WTC11 (cell line): ENCODE results near the gene CCL25. TPM values are rescaled to one million over a fixed set of nuclear protein-coding genes. Genes with fewer than 3 reads are reported as not detected.

Experiments used
- ATAC-seq: fragments of 200-7000 bp; cut with Tn5 transposase; 2 replicates; pipeline ENCODE4 v1.10.0; 2021; ENCODE audit warnings: mild to moderate bottlenecking, moderate library complexity
- CTCF ChIA-PET: fragments of 300-600 bp; sonication (Branson Sonifier 250); formaldehyde crosslinking; loops from one replicate; lab custom pipeline; 2021; ENCODE audit warnings: antibody characterized with exemption; lab: Charles Lee
- POLR2A ChIA-PET: fragments of 350-600 bp; sonication (Branson Sonifier 250); formaldehyde crosslinking; loops from one replicate; lab custom pipeline; 2021; ENCODE audit warnings: antibody characterized with exemption; lab: Charles Lee
- DNase-seq: peaks from one replicate; pipeline ENCODE4 v3.0.0; 2021; ENCODE audit warnings: low spot score
- H3K27ac Mint-ChIP-seq: 2 replicates; pipeline ENCODE4 v1.8.0; 2021; ENCODE audit warnings: mixed read lengths
- H3K27me3 Mint-ChIP-seq: 2 replicates; pipeline ENCODE4 v1.8.0; 2021; ENCODE audit warnings: low read depth, mild to moderate bottlenecking, moderate library complexity, mixed read lengths
- H3K36me3 Mint-ChIP-seq: 2 replicates; pipeline ENCODE4 v1.8.0; 2021; ENCODE audit warnings: mixed read lengths
- H3K4me1 Mint-ChIP-seq: 2 replicates; pipeline ENCODE4 v1.8.0; 2022; ENCODE audit warnings: mixed read lengths
- H3K4me3 Mint-ChIP-seq: 2 replicates; pipeline ENCODE4 v1.8.0; 2021; ENCODE audit warnings: mild to moderate bottlenecking, moderate library complexity, mixed read lengths
- H3K9me3 Mint-ChIP-seq: 2 replicates; pipeline ENCODE4 v1.8.0; 2021; ENCODE audit warnings: mixed read lengths
- ATF1 ChIP-seq: sonication (generic); formaldehyde crosslinking; IDR thresholded peaks from 2 replicates; pipeline ENCODE4 v1.8.1; 2023; ENCODE audit warnings: mild to moderate bottlenecking, moderate library complexity, missing genetic modification reagents
- CTCF ChIP-seq: fragments of 200-600 bp; IDR thresholded peaks from 2 replicates; pipeline ENCODE4 v1.8.0; 2022; ENCODE audit warnings: antibody characterized with exemption
- FOXK1 ChIP-seq: sonication (generic); formaldehyde crosslinking; IDR thresholded peaks from 2 replicates; pipeline ENCODE4 v1.8.0; 2022; ENCODE audit warnings: mild to moderate bottlenecking, moderate library complexity, missing genetic modification reagents
- FOXP4 ChIP-seq: sonication (generic); formaldehyde crosslinking; IDR thresholded peaks from 2 replicates; pipeline ENCODE4 v1.8.0; 2022; ENCODE audit warnings: mild to moderate bottlenecking, missing genetic modification reagents
- GABPB1 ChIP-seq: sonication (generic); formaldehyde crosslinking; IDR thresholded peaks from 2 replicates; pipeline ENCODE4 v1.8.1; 2023; ENCODE audit warnings: mild to moderate bottlenecking, missing genetic modification reagents
- GTF2I ChIP-seq: fragments of 250-450 bp; sonication (Bioruptor Pico); conservative IDR thresholded peaks from 2 replicates; pipeline ENCODE4 v1.4.0; 2021; ENCODE audit warnings: mild to moderate bottlenecking
- HMGXB4 ChIP-seq: sonication (generic); formaldehyde crosslinking; IDR thresholded peaks from 2 replicates; pipeline ENCODE4 v1.8.1; 2023; ENCODE audit warnings: mild to moderate bottlenecking, moderate library complexity, missing genetic modification reagents
- NFATC4 ChIP-seq: fragments of 250-450 bp; sonication (Bioruptor Pico); IDR thresholded peaks from 2 replicates; pipeline ENCODE4 v1.9.0; 2021; ENCODE audit warnings: mild to moderate bottlenecking
- RORB ChIP-seq: fragments of 250-450 bp; sonication (Bioruptor Pico); IDR thresholded peaks from 2 replicates; pipeline ENCODE4 v1.9.0; 2021; ENCODE audit warnings: mild to moderate bottlenecking
- SOX15 ChIP-seq: fragments of 250-450 bp; sonication (Bioruptor Pico); IDR thresholded peaks from 2 replicates; pipeline ENCODE4 v1.9.0; 2021; ENCODE audit warnings: mild to moderate bottlenecking
- SP1 ChIP-seq: sonication (generic); formaldehyde crosslinking; conservative IDR thresholded peaks from 2 replicates; pipeline ENCODE4 v1.8.1; 2022; ENCODE audit warnings: missing genetic modification reagents
- TCF7 ChIP-seq: sonication (generic); formaldehyde crosslinking; IDR thresholded peaks from 2 replicates; pipeline ENCODE4 v1.8.0; 2022; ENCODE audit warnings: mild to moderate bottlenecking, low read depth, missing genetic modification reagents, moderate library complexity
- ZBTB43 ChIP-seq: sonication (generic); formaldehyde crosslinking; IDR thresholded peaks from 2 replicates; pipeline ENCODE4 v1.8.1; 2023; ENCODE audit warnings: mild to moderate bottlenecking, missing genetic modification reagents
- ZNF219 ChIP-seq: sonication (generic); formaldehyde crosslinking; IDR thresholded peaks from 2 replicates; pipeline ENCODE4 v1.8.0; 2023; ENCODE audit warnings: missing genetic modification reagents, mild to moderate bottlenecking, borderline replicate concordance
- ZNF425 ChIP-seq: fragments of 250-450 bp; sonication (Bioruptor Pico); conservative IDR thresholded peaks from 2 replicates; pipeline ENCODE4 v1.9.0; 2021; ENCODE audit warnings: mild to moderate bottlenecking
- total RNA-seq: library from RNA; stranded (reverse); gene quantifications from 3 replicates; pipeline ENCODE4 v1.2.3, GENCODE V29; 2021

The CCL25 gene
- total RNA-seq, 1 experiment from 2014 or later: not detected

- TF ChIP-seq RORB (CRISPR knock-in tag) (no peak), NFATC4 (CRISPR knock-in tag) (peak; percentile 7; the same call in 1 of the 2 replicates), CTCF (peak; percentile 94), ATF1 (no peak)
- Mint-ChIP-seq H3K4me1 (no peaks in the 10 kb centered on the region), H3K4me3 (no peak overlapping the region), H3K36me3 (peaks cover 36% of the 10 kb centered on the region), H3K27me3 (no peaks in the 10 kb centered on the region; the same call in 1 of the 2 replicates), H3K9me3 (peaks cover 21% of the 10 kb centered on the region), H3K27ac (no peak overlapping the region)
- DNase-seq: peak; percentile 73
- CTCF ChIA-PET: interaction anchor here (0.5 to 3.5 kb wide), 12 partner anchors 9 to 216 kb away, joined by 3 to 30 read pairs (median 4); partner anchors contain the start of gene TIMM44
- peak; percentile 51 for ATAC-seq
- POLR2A ChIA-PET: interaction anchor here (0.5 to 1.5 kb wide), 3 partner anchors 125 to 139 kb away, joined by 3 to 4 read pairs (median 3); partner anchors contain the start of gene TIMM44
Observed at GRCh38 chr19:8069096-8069973, 16.8 kb downstream of the CCL25 start.

GRCh38 chr19:8071912-8072311, 19.4 kb downstream of the CCL25 start:
- peaks cover 53% of the 10 kb centered on the region for H3K36me3 Mint-ChIP-seq
- POLR2A ChIA-PET: no interaction called here
- CTCF ChIA-PET: interaction anchor here (1.0 kb wide), 1 partner anchor 27 kb away, joined by 3 read pairs; no protein-coding TSS in a partner anchor

More at GRCh38 chr19:8071912-8072311, 19.4 kb downstream of the CCL25 start:
- H3K9me3 Mint-ChIP-seq: peaks cover 29% of the 10 kb centered on the region
- H3K27ac Mint-ChIP-seq: no peak overlapping the region
- no peaks in the 10 kb centered on the region; the same call in 1 of the 2 replicates for H3K27me3 Mint-ChIP-seq
- DNase-seq (no peak), ATAC-seq (peak; percentile 50)
- no peak overlapping the region for H3K4me3 Mint-ChIP-seq
- no peaks in the 10 kb centered on the region for H3K4me1 Mint-ChIP-seq
- TF ChIP-seq FOXK1 (no peak), ZBTB43 (CRISPR knock-in tag) (no peak), GTF2I (CRISPR knock-in tag) (no peak), ZNF219 (CRISPR knock-in tag) (no peak), HMGXB4 (CRISPR knock-in tag) (no peak), TCF7 (CRISPR knock-in tag) (no peak), FOXP4 (no peak), GABPB1 (CRISPR knock-in tag) (no peak), ZNF425 (CRISPR knock-in tag) (no peak), SP1 (CRISPR knock-in tag) (no peak), SOX15 (CRISPR knock-in tag) (no peak)
- TF ChIP-seq, all 79 proteins: peak for 0
